AG09309 (cell line): ENCODE data around the gene SIGLEC12.

Source experiments
- DNase-seq: peaks from one replicate; pipeline ENCODE4 v3.0.0-alpha.2; 2010; ENCODE audit warnings: low read depth
- H3K4me3 ChIP-seq: 2 replicates; pipeline ENCODE4 v1.5.1; 2011; ENCODE audit warnings: mild to moderate bottlenecking, low read depth, low read length, moderate library complexity; ENCODE audit not compliant: control insufficient read depth
- TF ChIP-seq, protein P1 (sequence below): IDR thresholded peaks from 2 replicates; pipeline ENCODE4 v1.5.1; 2011; ENCODE audit warnings: mild to moderate bottlenecking, low read depth, low read length, inconsistent platforms; ENCODE audit not compliant: insufficient read depth, control insufficient read depth; ENCODE audit errors: missing control alignments

Gene SIGLEC12

DNA sequence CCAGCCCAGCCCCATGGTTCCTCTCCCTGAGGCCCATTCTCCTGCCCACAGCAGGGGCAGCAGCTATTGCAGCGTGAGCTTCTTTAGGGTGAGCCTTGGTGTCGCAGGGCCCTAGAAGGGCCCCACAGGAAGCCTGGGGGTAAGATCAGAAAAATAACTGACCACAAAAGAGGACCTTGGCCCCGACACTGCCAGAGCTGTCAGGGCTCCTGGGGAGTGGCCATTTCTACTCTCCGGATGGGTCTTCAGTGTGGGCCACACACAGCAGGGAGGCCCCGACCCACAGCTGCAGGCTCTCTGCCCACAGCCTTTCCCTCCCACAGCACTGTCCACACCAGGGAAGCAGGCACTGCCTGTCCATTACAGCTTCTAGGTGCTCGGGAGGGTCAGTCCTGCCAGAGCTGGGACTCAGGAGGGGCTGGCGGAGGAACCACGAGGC, 39.9 kb downstream of the SIGLEC12 start:
- no peak overlapping the region for H3K4me3 ChIP-seq
- DNase-seq: no peak
- TF ChIP-seq, protein P1, sequence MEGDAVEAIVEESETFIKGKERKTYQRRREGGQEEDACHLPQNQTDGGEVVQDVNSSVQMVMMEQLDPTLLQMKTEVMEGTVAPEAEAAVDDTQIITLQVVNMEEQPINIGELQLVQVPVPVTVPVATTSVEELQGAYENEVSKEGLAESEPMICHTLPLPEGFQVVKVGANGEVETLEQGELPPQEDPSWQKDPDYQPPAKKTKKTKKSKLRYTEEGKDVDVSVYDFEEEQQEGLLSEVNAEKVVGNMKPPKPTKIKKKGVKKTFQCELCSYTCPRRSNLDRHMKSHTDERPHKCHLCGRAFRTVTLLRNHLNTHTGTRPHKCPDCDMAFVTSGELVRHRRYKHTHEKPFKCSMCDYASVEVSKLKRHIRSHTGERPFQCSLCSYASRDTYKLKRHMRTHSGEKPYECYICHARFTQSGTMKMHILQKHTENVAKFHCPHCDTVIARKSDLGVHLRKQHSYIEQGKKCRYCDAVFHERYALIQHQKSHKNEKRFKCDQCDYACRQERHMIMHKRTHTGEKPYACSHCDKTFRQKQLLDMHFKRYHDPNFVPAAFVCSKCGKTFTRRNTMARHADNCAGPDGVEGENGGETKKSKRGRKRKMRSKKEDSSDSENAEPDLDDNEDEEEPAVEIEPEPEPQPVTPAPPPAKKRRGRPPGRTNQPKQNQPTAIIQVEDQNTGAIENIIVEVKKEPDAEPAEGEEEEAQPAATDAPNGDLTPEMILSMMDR: no peak

- peak overlapping the region; percentile 25; the same call in 1 of the 2 replicates for H3K4me3 ChIP-seq
- TF ChIP-seq, protein P1: no peak
- no peak for DNase-seq
Measured at GRCh38 chr19:51460164-51460992, 41.2 kb downstream of the SIGLEC12 start.

DNA sequence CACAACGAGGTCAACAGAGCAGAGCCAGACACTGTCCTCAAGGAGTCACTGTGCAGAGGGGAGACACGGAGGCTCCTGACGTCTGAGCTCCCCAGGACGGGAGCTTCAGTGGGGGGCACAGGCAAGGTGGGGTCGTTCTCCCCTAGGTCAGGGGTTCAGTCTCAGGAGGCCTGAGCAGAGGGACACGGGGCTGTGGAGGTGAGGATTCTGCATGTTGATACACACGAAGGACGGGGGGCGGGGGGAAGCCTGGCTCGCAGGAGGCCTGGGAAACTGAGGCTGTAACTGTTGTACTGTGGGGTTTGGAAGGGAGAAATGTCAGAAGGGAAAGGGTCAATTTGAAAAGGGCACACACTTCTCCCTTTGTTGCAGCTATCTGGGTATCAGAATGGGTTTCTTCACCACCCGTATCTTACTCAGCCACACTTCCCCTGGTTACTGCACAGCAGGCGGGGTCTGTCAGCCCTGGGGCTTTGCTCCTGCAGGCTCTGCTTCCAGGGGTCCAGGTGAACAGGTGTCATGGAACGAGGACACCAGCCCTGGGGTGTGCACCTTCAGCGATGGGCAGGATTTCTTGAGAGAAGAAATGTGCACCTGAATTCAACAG, 42.6 kb downstream of the SIGLEC12 start:
- H3K4me3 ChIP-seq: no peak overlapping the region
- TF ChIP-seq, protein P1: no peak
- no peak for DNase-seq

GRCh38 chr19:51458051-51458645, 43.5 kb downstream of the SIGLEC12 start, which contains the start of gene SIGLEC8:
SIGLEC8 (minus strand) TSS chr19:51458454; CDS start chr19:51458387, 67 bp downstream.
- no peak for DNase-seq
- H3K4me3 ChIP-seq: no peak within 1 kb of the TSS
- TF ChIP-seq, protein P1: no peak

DNA sequence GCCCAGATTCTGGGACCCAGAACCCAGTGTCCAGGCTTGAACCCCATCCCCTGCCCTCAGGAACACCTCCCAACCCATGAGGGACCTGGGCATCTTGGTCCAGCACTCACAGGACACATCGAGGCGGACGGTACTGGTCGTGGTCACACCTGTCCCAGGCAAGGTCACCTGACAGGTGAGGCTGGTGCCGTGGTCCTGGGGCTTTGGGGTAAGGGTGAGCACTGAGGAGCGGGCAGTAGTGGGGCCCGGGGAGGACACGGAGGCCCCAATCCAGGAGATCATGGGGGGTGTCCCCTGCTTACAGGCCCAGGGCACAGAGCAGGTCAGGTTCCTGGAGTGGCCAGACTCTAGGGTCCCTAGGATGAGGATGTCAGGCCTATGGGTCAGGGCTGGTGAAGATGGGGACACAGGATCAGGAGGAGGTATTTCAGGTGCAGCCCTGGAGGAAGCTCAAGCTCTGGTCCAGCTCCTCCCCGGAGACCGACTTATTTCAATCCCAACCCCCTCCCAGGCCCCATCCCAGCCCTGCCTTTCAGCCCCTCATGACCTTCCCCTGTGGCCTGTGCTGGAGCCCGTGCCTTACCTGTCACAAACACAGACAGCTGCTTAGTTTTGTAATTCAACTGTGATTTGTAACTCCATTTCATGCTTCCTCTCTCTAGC, 44.1 kb downstream of the SIGLEC12 start:
- DNase-seq: no peak
- H3K4me3 ChIP-seq: no peak overlapping the region
- TF ChIP-seq, protein P1: no peak
